Testis (tissue), 2 donors: Measurements from ENCODE around the gene NLRP1.

ENCODE experiments used
- POLR2A ChIP-seq: fragments of 450-650 bp; IDR thresholded peaks from one replicate; pipeline ENCODE4 v1.6.1; 2017; ENCODE audit warnings: antibody characterized with exemption, mild to moderate bottlenecking, moderate library complexity
- TF ChIP-seq, protein P1 (sequence below), 3 experiments: fragments of 450-650 bp in 2 of 3; fragments of 200-600 bp in 1 of 3; sonication (generic) in 1 of 3; IDR thresholded peaks; one replicate each; pipeline ENCODE4 v1.5.1; 2016 to 2019; ENCODE audit warnings: antibody characterized with exemption in 3 of 3, mild to moderate bottlenecking in 2 of 3, moderate library complexity in 1 of 3

GRCh38 chr17:5486206-5487124, 97.8 kb downstream of the NLRP1 start, which contains the start of gene MIS12:
- TF ChIP-seq, protein P1, sequence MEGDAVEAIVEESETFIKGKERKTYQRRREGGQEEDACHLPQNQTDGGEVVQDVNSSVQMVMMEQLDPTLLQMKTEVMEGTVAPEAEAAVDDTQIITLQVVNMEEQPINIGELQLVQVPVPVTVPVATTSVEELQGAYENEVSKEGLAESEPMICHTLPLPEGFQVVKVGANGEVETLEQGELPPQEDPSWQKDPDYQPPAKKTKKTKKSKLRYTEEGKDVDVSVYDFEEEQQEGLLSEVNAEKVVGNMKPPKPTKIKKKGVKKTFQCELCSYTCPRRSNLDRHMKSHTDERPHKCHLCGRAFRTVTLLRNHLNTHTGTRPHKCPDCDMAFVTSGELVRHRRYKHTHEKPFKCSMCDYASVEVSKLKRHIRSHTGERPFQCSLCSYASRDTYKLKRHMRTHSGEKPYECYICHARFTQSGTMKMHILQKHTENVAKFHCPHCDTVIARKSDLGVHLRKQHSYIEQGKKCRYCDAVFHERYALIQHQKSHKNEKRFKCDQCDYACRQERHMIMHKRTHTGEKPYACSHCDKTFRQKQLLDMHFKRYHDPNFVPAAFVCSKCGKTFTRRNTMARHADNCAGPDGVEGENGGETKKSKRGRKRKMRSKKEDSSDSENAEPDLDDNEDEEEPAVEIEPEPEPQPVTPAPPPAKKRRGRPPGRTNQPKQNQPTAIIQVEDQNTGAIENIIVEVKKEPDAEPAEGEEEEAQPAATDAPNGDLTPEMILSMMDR (IDR thresholded peaks at IDR 0.05) = no peak
- no peak for TF ChIP-seq POLR2A
